NT2/D1 (cell line): ENCODE data around the gene KAZN.

ENCODE experiments used
- DNase-seq: peaks from one replicate; pipeline ENCODE4 v3.0.0-alpha.2; 2011; ENCODE audit warnings: low read depth, low spot score
- H3K27me3 ChIP-seq: 2 replicates; pipeline ENCODE4 v1.6.0; 2011; ENCODE audit warnings: mild to moderate bottlenecking; ENCODE audit not compliant: insufficient read length, insufficient read depth
- H3K36me3 ChIP-seq: 2 replicates; pipeline ENCODE4 v1.6.1; 2011; ENCODE audit warnings: mild to moderate bottlenecking, low read length, mixed read lengths; ENCODE audit not compliant: insufficient read depth, insufficient read length
- H3K4me1 ChIP-seq: 2 replicates; pipeline ENCODE4 v1.5.1; 2011; ENCODE audit not compliant: insufficient read depth, insufficient read length
- H3K4me3 ChIP-seq: 2 replicates; pipeline ENCODE4 v1.5.1; 2011; ENCODE audit warnings: low read depth; ENCODE audit not compliant: insufficient read length
- H3K9ac ChIP-seq: 2 replicates; pipeline ENCODE4 v1.6.0; 2011; ENCODE audit warnings: low read depth; ENCODE audit not compliant: insufficient read length
- H3K9me3 ChIP-seq: 2 replicates; pipeline ENCODE4 v1.5.1; 2011; ENCODE audit warnings: mild to moderate bottlenecking, low read length; ENCODE audit not compliant: insufficient read depth
- SUZ12 ChIP-seq: IDR thresholded peaks from 2 replicates; pipeline ENCODE4 v1.6.1; 2011; ENCODE audit not compliant: insufficient read length, insufficient read depth; ENCODE audit errors: extremely low read depth
- YY1 ChIP-seq: IDR thresholded peaks from 2 replicates; pipeline ENCODE4 v1.6.1; 2011; ENCODE audit not compliant: insufficient read length, insufficient read depth
- ZNF274 ChIP-seq: IDR thresholded peaks from 2 replicates; pipeline ENCODE4 v1.6.1; 2011; ENCODE audit warnings: mild to moderate bottlenecking, low read depth, low read length

Gene KAZN

DNA sequence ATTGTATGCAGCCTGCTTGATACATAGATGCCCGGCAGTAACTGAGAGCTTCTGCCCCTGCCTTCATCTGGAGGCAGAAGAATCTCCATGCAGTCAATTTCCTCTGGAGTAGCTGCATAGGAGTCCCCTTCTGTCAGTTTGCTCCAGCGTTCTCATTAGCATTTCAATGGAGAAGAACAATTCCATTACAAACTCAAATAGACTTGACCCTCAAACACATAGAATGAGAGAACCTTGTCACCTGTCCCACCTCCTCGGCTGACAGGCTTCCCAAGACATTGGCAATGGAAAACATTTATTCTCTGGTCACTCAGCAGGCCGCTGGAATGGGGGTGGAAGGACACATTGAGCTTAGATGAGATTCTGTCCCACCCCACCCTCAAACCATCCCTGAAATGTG lies 509.4 kb downstream of the KAZN start:
- DNase-seq, result no peak
- Histone ChIP-seq H3K36me3 (no peaks in the 10 kb centered on the region), H3K4me3 (no peak overlapping the region), H3K9me3 (no peaks in the 10 kb centered on the region; the same call in 1 of the 2 replicates), H3K4me1 (peaks cover 6% of the 10 kb centered on the region), H3K27me3 (no peaks in the 10 kb centered on the region), H3K9ac (no peak overlapping the region)
- TF ChIP-seq ZNF274 (no peak), YY1 (no peak), SUZ12 (no peak)

DNA sequence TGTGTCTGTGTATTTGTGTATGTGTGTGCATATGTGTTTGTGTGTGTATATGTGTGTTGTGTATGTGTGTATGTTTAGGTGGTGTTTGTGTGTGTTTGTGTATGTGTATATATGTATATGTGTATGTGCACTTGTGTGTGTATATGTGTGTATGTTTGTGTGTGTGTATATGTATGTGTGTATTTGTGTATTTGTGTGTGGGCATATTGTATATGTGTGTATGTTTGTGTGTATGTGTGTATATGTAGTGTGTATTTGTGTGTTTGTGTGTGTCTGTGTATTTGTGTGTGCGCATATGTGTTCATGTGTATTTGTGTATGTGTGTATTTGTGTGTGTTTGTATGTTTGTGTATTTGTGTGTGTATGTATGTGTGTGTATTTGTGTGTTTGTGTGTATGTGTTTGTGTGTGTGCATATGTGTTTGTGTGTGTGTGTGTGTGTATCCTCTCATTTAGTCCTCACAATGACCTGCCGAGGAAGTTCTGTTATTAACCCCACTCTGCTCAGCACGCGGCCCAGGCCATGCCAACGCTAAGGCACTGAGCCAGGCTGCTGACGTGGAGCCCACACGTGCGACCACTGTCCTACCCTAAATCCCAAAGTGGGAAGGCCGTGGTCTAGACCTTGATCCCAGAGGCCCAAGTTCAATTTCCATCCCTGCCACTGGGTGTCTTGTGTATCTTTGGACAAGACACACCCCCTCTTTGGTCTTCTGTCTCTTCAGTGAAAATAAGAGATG lies 511.8 kb downstream of the KAZN start:
- no peak overlapping the region for H3K4me3 ChIP-seq
- no peak for TF ChIP-seq SUZ12
- no peak for TF ChIP-seq YY1
- TF ChIP-seq ZNF274, result no peak
- DNase-seq, result no peak

GRCh38 chr1:15110867-15111230 lies 512.4 kb downstream of the KAZN start:
- Histone ChIP-seq H3K4me1 (peaks cover 6% of the 10 kb centered on the region), H3K9me3 (no peaks in the 10 kb centered on the region), H3K9ac (no peak overlapping the region), H3K27me3 (no peaks in the 10 kb centered on the region), H3K4me3 (no peak overlapping the region), H3K36me3 (no peaks in the 10 kb centered on the region)
- no peak for DNase-seq
- TF ChIP-seq YY1 (no peak), ZNF274 (no peak), SUZ12 (no peak)

More for the DNA sequence above, 511.8 kb downstream of the KAZN start:
- Histone ChIP-seq H3K36me3 (no peaks in the 10 kb centered on the region), H3K4me1 (peaks cover 6% of the 10 kb centered on the region), H3K9me3 (no peaks in the 10 kb centered on the region), H3K9ac (no peak overlapping the region), H3K27me3 (no peaks in the 10 kb centered on the region)

DNA sequence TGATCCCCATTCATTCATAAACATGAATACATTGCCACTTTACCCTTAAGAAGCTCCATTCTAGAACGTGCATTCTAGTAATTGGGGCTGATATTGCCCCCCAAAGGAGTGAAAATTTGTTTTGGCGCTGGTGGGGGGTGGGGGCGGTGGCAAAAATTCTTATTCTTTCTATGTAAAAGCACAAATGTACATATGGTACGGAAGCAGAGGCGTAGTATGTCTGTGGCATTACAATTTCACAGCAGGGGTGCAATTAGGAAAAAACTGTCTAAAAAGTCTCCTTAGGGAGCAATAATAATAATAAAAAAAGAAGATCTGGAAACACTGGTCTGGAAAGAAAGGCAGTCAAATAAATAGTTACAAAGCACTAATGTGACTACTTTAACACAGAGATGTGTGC lies 514.7 kb downstream of the KAZN start:
- DNase-seq, result no peak
- TF ChIP-seq ZNF274 (no peak), SUZ12 (no peak), YY1 (no peak)
- H3K36me3 ChIP-seq, result no peaks in the 10 kb centered on the region
- H3K4me1 ChIP-seq, result peaks cover 6% of the 10 kb centered on the region
- no peak overlapping the region for H3K9ac ChIP-seq
- no peak overlapping the region for H3K4me3 ChIP-seq
- no peaks in the 10 kb centered on the region for H3K9me3 ChIP-seq
- no peaks in the 10 kb centered on the region for H3K27me3 ChIP-seq

- DNase-seq, result no peak
- Histone ChIP-seq H3K9me3 (no peaks in the 10 kb centered on the region), H3K27me3 (no peaks in the 10 kb centered on the region), H3K36me3 (no peaks in the 10 kb centered on the region), H3K4me3 (no peak overlapping the region), H3K9ac (no peak overlapping the region), H3K4me1 (peaks cover 4% of the 10 kb centered on the region)
- TF ChIP-seq ZNF274 (no peak), SUZ12 (no peak), YY1 (no peak)
Measured at GRCh38 chr1:15114884-15115283, 516.4 kb downstream of the KAZN start.

GRCh38 chr1:15115542-15116330 lies 517.3 kb downstream of the KAZN start:
- Histone ChIP-seq H3K4me3 (no peak overlapping the region), H3K4me1 (peaks cover 4% of the 10 kb centered on the region), H3K36me3 (no peaks in the 10 kb centered on the region), H3K9ac (no peak overlapping the region), H3K9me3 (no peaks in the 10 kb centered on the region), H3K27me3 (no peaks in the 10 kb centered on the region)
- TF ChIP-seq ZNF274 (no peak), YY1 (no peak), SUZ12 (no peak)
- no peak for DNase-seq

DNA sequence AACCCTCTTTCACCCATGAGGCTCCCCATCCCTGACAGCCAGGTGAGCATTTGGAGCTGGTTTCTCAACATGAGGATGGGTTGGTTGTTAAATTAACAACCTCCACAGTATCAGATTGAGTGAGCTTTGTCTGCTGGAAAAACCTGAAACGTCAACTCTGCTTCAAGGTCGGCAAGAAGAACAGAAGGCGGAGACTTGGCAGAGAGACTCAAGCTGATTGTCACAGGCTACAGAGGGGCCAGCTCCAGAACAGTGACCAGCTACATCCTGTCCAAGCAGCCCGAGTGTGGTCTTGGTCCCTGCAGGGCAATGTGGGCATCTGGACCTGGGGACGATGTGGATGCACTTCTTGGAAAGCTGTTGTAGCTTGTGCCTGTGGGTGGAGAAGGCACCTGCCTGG lies 518.5 kb downstream of the KAZN start:
- TF ChIP-seq SUZ12 (no peak), ZNF274 (no peak), YY1 (no peak)
- H3K9me3 ChIP-seq, result no peaks in the 10 kb centered on the region
- H3K36me3 ChIP-seq, result no peaks in the 10 kb centered on the region
- peaks cover 4% of the 10 kb centered on the region for H3K4me1 ChIP-seq
- DNase-seq, result no peak
- H3K4me3 ChIP-seq, result no peak overlapping the region
- H3K27me3 ChIP-seq, result no peaks in the 10 kb centered on the region
- no peak overlapping the region for H3K9ac ChIP-seq
